Measurements from ENCODE around the gene PRKN. TPM values are rescaled to one million over a fixed set of nuclear protein-coding genes. Genes with fewer than 3 reads are reported as not detected.
A peak's percentile ranks its signal among the peaks of the same experiment; 100 is the strongest.

Gene PRKN
- total RNA-seq (10 to 100 TPM in 4 of 7 donors, 1 to 10 TPM in 3; 5.6 to 14.1 (median 10.2) TPM), polyA plus RNA-seq (under 1 TPM; 0.23 to 0.54 (median 0.28) TPM)
- long read RNA-seq, donor 1, partial matches to known transcripts: 0 of 1 reads
- long read RNA-seq, donor 1, other reads (novel, unspliced or antisense): 0 of 1 reads
- long read RNA-seq, donor 2, partial matches to known transcripts: 0 of 1 reads
- long read RNA-seq, donor 2, other reads (novel, unspliced or antisense): 0 of 1 reads

DNA sequence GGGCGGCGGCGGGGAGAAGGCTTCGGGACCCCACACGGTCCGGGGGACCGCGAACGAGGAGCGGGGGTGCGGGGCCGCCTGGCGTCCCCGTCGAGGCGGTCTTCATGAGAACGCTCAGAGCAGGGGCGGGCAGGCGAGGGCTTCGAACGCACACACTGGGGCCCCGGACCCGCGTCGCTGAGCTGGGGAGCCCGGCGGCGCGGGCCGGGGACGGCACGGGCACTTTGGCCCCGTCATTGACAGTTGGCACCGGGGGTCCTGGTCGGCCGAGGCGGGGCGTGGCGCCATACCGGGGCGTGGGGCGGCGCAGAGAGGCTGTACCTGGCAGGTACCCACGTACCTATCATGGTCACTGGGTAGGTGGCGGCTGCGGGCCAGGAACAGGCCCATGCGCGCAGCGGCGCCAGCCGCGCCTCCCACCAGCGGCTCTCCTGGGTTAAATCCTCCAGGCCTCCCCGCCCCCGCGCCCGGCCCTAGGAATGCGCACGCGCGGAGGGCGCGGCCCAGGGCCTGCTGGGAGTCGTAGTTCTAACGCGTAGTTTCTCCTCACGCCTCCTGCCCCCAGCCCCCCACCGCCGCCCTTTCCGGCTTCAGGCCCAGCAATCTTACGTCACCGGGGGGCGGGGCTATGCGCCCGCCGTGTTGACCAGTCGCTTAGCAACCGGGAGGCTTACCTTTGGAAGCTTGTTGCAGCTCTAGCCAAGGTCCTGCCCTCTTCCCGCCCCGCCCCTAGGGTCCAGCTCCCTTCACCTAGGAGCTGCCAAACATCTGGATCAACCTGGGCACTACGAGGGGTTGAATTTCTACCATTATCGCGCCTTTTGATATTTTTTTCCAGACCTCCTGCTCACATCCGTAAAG is at the start of gene PRKN, which contains the start of gene PACRG:
TSS of gene PRKN (minus strand) at position 445 of the 861 bp plus-strand sequence.
TSS of gene PACRG (plus strand) at position 653 of the 861 bp plus-strand sequence.
- no peaks in the 10 kb centered on the region for H3K27me3 ChIP-seq (replicated peaks in 1 of 7)
- H3K9me3 ChIP-seq: peaks cover 0 to 10% (median 8%) of the 10 kb centered on the region in 8 donors
- peak within 1 kb of the TSS; percentile 53 to 94 (median 76) for H3K4me3 ChIP-seq
- peak within 1 kb of the TSS; percentile 57 to 91 (median 86) for H3K27ac ChIP-seq
- DNase-seq: peak; percentile 98
- peaks cover 6 to 19% (median 10%) of the 10 kb centered on the region in 6 donors for H3K4me1 ChIP-seq
- WGBS, 5 donors: 1 to 6% (median 1%) methylated on average over 21 to 84 of the region's 84 CpGs
- intact Hi-C loops (cut with DNase I; ENCODE audit: low total_unique reads): no loop called here
- peak; percentile 31 to 90 (median 55) for TF ChIP-seq POLR2A (IDR thresholded peaks at IDR 0.05)
- TF ChIP-seq, protein P1, sequence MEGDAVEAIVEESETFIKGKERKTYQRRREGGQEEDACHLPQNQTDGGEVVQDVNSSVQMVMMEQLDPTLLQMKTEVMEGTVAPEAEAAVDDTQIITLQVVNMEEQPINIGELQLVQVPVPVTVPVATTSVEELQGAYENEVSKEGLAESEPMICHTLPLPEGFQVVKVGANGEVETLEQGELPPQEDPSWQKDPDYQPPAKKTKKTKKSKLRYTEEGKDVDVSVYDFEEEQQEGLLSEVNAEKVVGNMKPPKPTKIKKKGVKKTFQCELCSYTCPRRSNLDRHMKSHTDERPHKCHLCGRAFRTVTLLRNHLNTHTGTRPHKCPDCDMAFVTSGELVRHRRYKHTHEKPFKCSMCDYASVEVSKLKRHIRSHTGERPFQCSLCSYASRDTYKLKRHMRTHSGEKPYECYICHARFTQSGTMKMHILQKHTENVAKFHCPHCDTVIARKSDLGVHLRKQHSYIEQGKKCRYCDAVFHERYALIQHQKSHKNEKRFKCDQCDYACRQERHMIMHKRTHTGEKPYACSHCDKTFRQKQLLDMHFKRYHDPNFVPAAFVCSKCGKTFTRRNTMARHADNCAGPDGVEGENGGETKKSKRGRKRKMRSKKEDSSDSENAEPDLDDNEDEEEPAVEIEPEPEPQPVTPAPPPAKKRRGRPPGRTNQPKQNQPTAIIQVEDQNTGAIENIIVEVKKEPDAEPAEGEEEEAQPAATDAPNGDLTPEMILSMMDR (IDR thresholded peaks at IDR 0.05 in 8 of 11, conservative IDR thresholded peaks at IDR 0.05 in 3 of 11): peak in 2 of 11 experiments; percentile 11 to 13
- peak; percentile 89 to 95 (median 92) for TF ChIP-seq POLR2AphosphoS5 (IDR thresholded peaks at IDR 0.05)
- no peaks in the 10 kb centered on the region for H3K36me3 ChIP-seq

DNA sequence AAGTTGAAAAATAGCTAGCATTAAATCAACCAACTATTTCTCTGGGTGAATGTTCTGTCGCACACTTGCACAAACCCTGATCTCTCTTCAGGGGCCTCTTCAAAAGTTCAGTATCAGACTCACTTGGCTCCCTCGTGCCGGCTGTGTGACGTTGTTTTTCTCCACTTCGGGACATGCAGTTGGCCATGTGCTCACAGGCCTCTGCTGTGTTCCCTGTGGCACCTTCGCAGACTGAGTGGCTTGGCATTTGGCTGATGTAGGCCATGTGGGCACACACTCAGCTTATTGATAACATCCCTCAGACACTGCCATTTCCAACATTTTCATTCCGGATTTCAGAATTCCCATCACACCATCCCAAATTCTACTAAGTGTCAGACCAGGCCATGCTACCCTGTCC is 49.5 kb upstream of the PRKN start:
- Histone ChIP-seq H3K36me3 (no peaks in the 10 kb centered on the region), H3K27ac (no peak overlapping the region), H3K4me3 (no peak overlapping the region), H3K9me3 (peaks cover 0 to 34% (median 20%) of the 10 kb centered on the region in 8 donors), H3K4me1 (no peaks in the 10 kb centered on the region), H3K27me3 (replicated peaks in 1 of 7) (no peaks in the 10 kb centered on the region)
- intact Hi-C loops (cut with DNase I; ENCODE audit: low total_unique reads): no loop called here
- TF ChIP-seq POLR2A (IDR thresholded peaks at IDR 0.05): no peak
- no peak for TF ChIP-seq POLR2AphosphoS5 (IDR thresholded peaks at IDR 0.05)
- TF ChIP-seq, protein P1 (IDR thresholded peaks at IDR 0.05 in 8 of 11, conservative IDR thresholded peaks at IDR 0.05 in 3 of 11): no peak
- no peak for DNase-seq
- 86 to 91% (median 87%) methylated on average over 7 of the region's 7 CpGs for WGBS, 5 donors

DNA sequence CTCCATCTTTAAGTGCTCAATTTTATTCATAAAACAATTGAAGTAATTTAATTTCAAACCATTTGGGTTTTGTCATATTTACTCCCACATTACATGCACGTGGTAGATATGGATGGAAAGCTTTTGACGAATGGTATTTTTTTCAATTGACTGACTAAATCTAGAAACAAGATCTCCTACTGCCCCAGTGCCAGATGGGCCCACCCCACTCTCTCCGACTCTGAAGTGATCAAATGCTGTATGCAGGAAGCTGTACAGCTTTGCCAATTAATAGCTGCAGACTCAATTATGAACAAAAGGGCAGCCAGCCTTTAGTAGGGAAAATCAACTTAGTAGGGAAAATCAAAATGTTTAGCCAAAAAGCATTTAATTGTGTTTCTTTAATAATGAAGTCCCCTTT is 46.4 kb upstream of the PRKN start:
- TF ChIP-seq, protein P1 (IDR thresholded peaks at IDR 0.05 in 8 of 11, conservative IDR thresholded peaks at IDR 0.05 in 3 of 11): no peak
- no peak for TF ChIP-seq POLR2AphosphoS5 (IDR thresholded peaks at IDR 0.05)
- no peak for TF ChIP-seq POLR2A (IDR thresholded peaks at IDR 0.05)
- intact Hi-C loops (cut with DNase I; ENCODE audit: low total_unique reads): no loop called here
- no peaks in the 10 kb centered on the region for H3K4me1 ChIP-seq
- no peaks in the 10 kb centered on the region for H3K36me3 ChIP-seq
- peaks cover 0 to 6% (median 3%) of the 10 kb centered on the region in 8 donors for H3K9me3 ChIP-seq
- H3K27ac ChIP-seq: no peak overlapping the region
- DNase-seq: no peak
- no peaks in the 10 kb centered on the region for H3K27me3 ChIP-seq (replicated peaks in 1 of 7)
- 67 to 80% (median 76%) methylated on average over 3 of the region's 3 CpGs for WGBS, 5 donors
- no peak overlapping the region for H3K4me3 ChIP-seq

DNA sequence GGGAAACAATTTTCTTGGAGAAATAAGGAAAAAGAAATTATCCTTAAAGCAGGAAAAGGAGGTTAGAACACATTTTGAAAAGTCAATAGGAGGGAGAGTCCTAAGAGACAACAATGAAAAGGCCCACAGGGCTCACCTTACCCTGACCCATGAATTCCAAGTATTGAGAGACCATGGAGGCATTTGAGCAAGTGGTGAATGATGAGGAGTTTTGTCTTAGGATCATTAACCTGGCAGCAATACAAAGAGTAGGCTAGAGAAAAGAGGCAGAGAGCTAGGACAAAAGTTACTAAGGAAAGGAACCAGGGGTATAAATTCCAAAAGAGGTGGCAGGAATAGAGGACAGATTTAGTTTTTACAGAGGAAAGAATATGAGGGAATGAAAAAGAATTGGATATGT is 44.9 kb upstream of the PRKN start:
- no peaks in the 10 kb centered on the region for H3K4me1 ChIP-seq
- TF ChIP-seq POLR2A (IDR thresholded peaks at IDR 0.05): no peak
- TF ChIP-seq, protein P1 (IDR thresholded peaks at IDR 0.05 in 8 of 11, conservative IDR thresholded peaks at IDR 0.05 in 3 of 11): no peak
- H3K9me3 ChIP-seq: no peaks in the 10 kb centered on the region
- DNase-seq: no peak
- intact Hi-C loops (cut with DNase I; ENCODE audit: low total_unique reads): no loop called here
- H3K4me3 ChIP-seq: no peak overlapping the region
- H3K27ac ChIP-seq: no peak overlapping the region
- H3K27me3 ChIP-seq (replicated peaks in 1 of 7): no peaks in the 10 kb centered on the region
- no peaks in the 10 kb centered on the region for H3K36me3 ChIP-seq
